ENCODE measurements around the gene CNTRL.

- TF ChIP-seq POLR2A (IDR thresholded peaks at IDR 0.05; ENCODE audit: low read depth, low read length) (no peak), TAF1 (IDR thresholded peaks at IDR 0.05; ENCODE audit: low read depth, low read length) (no peak), POLR2AphosphoS5 (IDR thresholded peaks at IDR 0.05; ENCODE audit: low read depth, low read length) (no peak), SPI1 (IDR thresholded peaks at IDR 0.05; ENCODE audit: low read depth, low read length) (no peak), PAX5 (IDR thresholded peaks at IDR 0.05; ENCODE audit: insufficient read depth, low read length, severe bottlenecking) (no peak)
Observed at GRCh38 chr9:121038362-121038761, 36.4 kb upstream of the CNTRL start.
